K562 (cell line): Measurements from ENCODE around the gene ANO7. TPM values are rescaled to one million over a fixed set of nuclear protein-coding genes. Genes with fewer than 3 reads are reported as not detected.

Experiments
- ATAC-seq: fragments of 200-7000 bp; cut with Tn5 transposase; 3 replicates; pipeline ENCODE4 v1.9.1; 2020; ENCODE audit warnings: moderate library complexity
- BruUV-seq: library from RNA; stranded (reverse); fragments of 400-500 nt; replicated peaks from 2 replicates; lab custom pipeline; 2021; lab: Mats Ljungman, UMichigan
- CTCF ChIA-PET: fragments of 300-600 bp; formaldehyde crosslinking; extraction: SDS; loops from one replicate; lab custom pipeline; 2021; ENCODE audit warnings: low intra/inter-chr PET ratio; lab: Yijun Ruan, JAX
- POLR2A ChIA-PET: fragments of 300-600, 350-650 bp; sonication (Branson Sonifier 250); formaldehyde crosslinking; extraction: SDS; loops from one replicate; lab custom pipeline; 2021; ENCODE audit warnings: antibody characterized with exemption, inconsistent platforms; lab: Yijun Ruan, JAX
- DNase-seq, 4 experiments: peaks; one replicate each; pipeline versions ENCODE4 v3.0.0 to v3.0.0-alpha.2; 2011 to 2018; ENCODE audit warnings: low spot score in 3 of 4, mixed read lengths in 3 of 4; ENCODE audit errors: extremely low read depth in 1 of 4
- FAIRE-seq: peaks from 2 replicates; lab custom pipeline; 2011; peaks lifted over from hg19 to GRCh38; lab: Jason Lieb, UNC
- H2AFZ ChIP-seq: 2 replicates; pipeline ENCODE4 v1.6.0; 2011; ENCODE audit warnings: low read depth, low read length, control low read depth, inconsistent platforms
- H3K27ac ChIP-seq: fragments of 200-600 bp; 3 replicates; pipeline ENCODE4 v1.8.0; 2011; ENCODE audit warnings: low read depth, mild to moderate bottlenecking, control low read depth, inconsistent platforms, low read length, moderate library complexity, mixed read lengths; ENCODE audit errors: extremely low read depth
- H3K27me3 ChIP-seq, 2 experiments: fragments of 300-600 bp in 1 of 2; 2 replicates in 1 of 2; 3 replicates in 1 of 2; pipeline versions ENCODE4 v1.6.0 to v1.8.0; 2011; ENCODE audit warnings: inconsistent platforms in 2 of 2, low read length in 2 of 2, mild to moderate bottlenecking in 1 of 2, mixed read lengths in 1 of 2, moderate library complexity in 1 of 2; ENCODE audit not compliant: control insufficient read depth in 2 of 2, insufficient read depth in 2 of 2
- H3K36me3 ChIP-seq: fragments of 300-600 bp; 3 replicates; pipeline ENCODE4 v1.8.0; 2011; ENCODE audit warnings: mild to moderate bottlenecking, low read length, inconsistent platforms; ENCODE audit not compliant: control insufficient read depth, insufficient read depth
- H3K4me1 ChIP-seq, 2 experiments: fragments of 200-600 bp in 1 of 2; replicated peaks in 1 of 2; 2 replicates in 1 of 2; 3 replicates in 1 of 2; pipeline versions ENCODE4 v1.5.1 to v1.8.0; 2011; ENCODE audit warnings: inconsistent platforms in 2 of 2, low read length in 2 of 2, mild to moderate bottlenecking in 1 of 2, mixed read lengths in 1 of 2, moderate library complexity in 1 of 2; ENCODE audit not compliant: control insufficient read depth in 2 of 2, insufficient read depth in 2 of 2
- H3K4me2 ChIP-seq: 2 replicates; pipeline ENCODE4 v1.6.1; 2011; ENCODE audit warnings: low read length, control low read depth, inconsistent platforms, mixed read lengths; ENCODE audit not compliant: insufficient read depth
- H3K4me3 ChIP-seq: fragments of 200-600 bp; sonication (generic), shearing (Covaris generic); 2 replicates; pipeline ENCODE4 v1.5.1; 2016; ENCODE audit warnings: control low read depth, inconsistent platforms
- H3K79me2 ChIP-seq: fragments of 200-600 bp; 3 replicates; pipeline ENCODE4 v1.8.0; 2011; ENCODE audit warnings: low read length, inconsistent platforms; ENCODE audit not compliant: control insufficient read depth, insufficient read depth
- H3K9ac ChIP-seq, 2 experiments: 2 replicates each; pipeline versions ENCODE4 v1.6.0 to v1.6.1; 2011; ENCODE audit warnings: low read depth in 2 of 2, low read length in 2 of 2, control low read depth in 1 of 2, inconsistent platforms in 1 of 2, mild to moderate bottlenecking in 1 of 2, mixed read lengths in 1 of 2; ENCODE audit not compliant: insufficient read depth in 1 of 2
- H3K9me1 ChIP-seq: one replicate; pipeline ENCODE4 v1.6.0; 2011; ENCODE audit warnings: inconsistent platforms, mild to moderate bottlenecking, low read length, moderate library complexity; ENCODE audit not compliant: control insufficient read depth, insufficient read depth
- H3K9me3 ChIP-seq: replicated peaks from 2 replicates; pipeline ENCODE4 v1.5.1; 2011; ENCODE audit warnings: low read depth, low read length, inconsistent platforms; ENCODE audit not compliant: control insufficient read depth, insufficient read depth
- H4K20me1 ChIP-seq: replicated peaks from 2 replicates; pipeline ENCODE4 v1.6.1; 2011; ENCODE audit warnings: low read length, inconsistent platforms, mixed read lengths; ENCODE audit not compliant: control insufficient read depth, insufficient read depth
- BMI1 ChIP-seq: fragments of 150-350 bp; IDR thresholded peaks from 2 replicates; pipeline ENCODE4 v1.6.1; 2014; ENCODE audit warnings: low read length
- DMBX1 ChIP-seq: fragments of 250-450 bp; sonication (Bioruptor Pico); IDR thresholded peaks from 2 replicates; pipeline ENCODE4 v1.8.0; 2022; ENCODE audit warnings: inconsistent platforms, mild to moderate bottlenecking, moderate library complexity, borderline replicate concordance
- ESRRB ChIP-seq: fragments of 250-450 bp; sonication (Bioruptor Pico); IDR thresholded peaks from 2 replicates; pipeline ENCODE4 v1.5.0; 2020; ENCODE audit warnings: mild to moderate bottlenecking, moderate library complexity, borderline replicate concordance
- GTF2A2 ChIP-seq: IDR thresholded peaks from 2 replicates; pipeline ENCODE4 v1.6.1; 2016; ENCODE audit warnings: mild to moderate bottlenecking, missing genetic modification characterization, missing compliant biosample characterization
- GTF2E2 ChIP-seq: fragments of 200-800 bp; sonication (Bioruptor generic); IDR thresholded peaks from 2 replicates; pipeline ENCODE4 v1.6.1; 2016; ENCODE audit warnings: missing genetic modification characterization, missing compliant biosample characterization
- HNRNPL ChIP-seq: fragments of 200-400 bp; formaldehyde crosslinking; IDR thresholded peaks from 2 replicates; pipeline ENCODE4 v1.6.1; 2017; ENCODE audit warnings: low read depth, mild to moderate bottlenecking, low read length
- MEF2A ChIP-seq: IDR thresholded peaks from 2 replicates; pipeline ENCODE4 v1.6.1; 2011; ENCODE audit warnings: low read depth, mild to moderate bottlenecking, low read length, moderate library complexity; ENCODE audit not compliant: control insufficient read depth
- NR2F6 ChIP-seq: fragments of 450-650 bp; formaldehyde crosslinking; IDR thresholded peaks from 2 replicates; pipeline ENCODE4 v1.4.0; 2020; ENCODE audit warnings: mild to moderate bottlenecking
- POLR2AphosphoS5 ChIP-seq: IDR thresholded peaks from 2 replicates; pipeline ENCODE4 v1.6.1; 2011; ENCODE audit warnings: mild to moderate bottlenecking, low read depth, low read length, moderate library complexity; ENCODE audit not compliant: control insufficient read depth, insufficient read depth
- PURB ChIP-seq: sonication (generic); formaldehyde crosslinking; IDR thresholded peaks from 2 replicates; pipeline ENCODE4 v1.9.0; 2021; ENCODE audit warnings: low read depth, mild to moderate bottlenecking, missing genetic modification reagents
- SREBF1 ChIP-seq: fragments of 150-350 bp; IDR thresholded peaks from 2 replicates; pipeline ENCODE4 v1.6.1; 2014; ENCODE audit warnings: antibody characterized with exemption, low read depth, low read length, borderline replicate concordance
- SRF ChIP-seq, 2 experiments: fragments of 250-450, 450-650 bp in 1 of 2; sonication (Bioruptor Pico) in 1 of 2; sonication (generic) in 1 of 2; formaldehyde crosslinking; IDR thresholded peaks; 2 replicates each; pipeline versions ENCODE4 v1.5.0 to v1.5.1; 2020 to 2022; ENCODE audit warnings: mild to moderate bottlenecking in 1 of 2, missing genetic modification reagents in 1 of 2
- ZEB2 ChIP-seq: fragments of 450-650 bp; IDR thresholded peaks from 2 replicates; pipeline ENCODE4 v1.6.1; 2016
- WGBS: fragments of 100-300 bp; shearing (Covaris generic); methylation state at CpG from one replicate; pipeline ENCODE4 v1.1.6; 2016; ENCODE audit warnings: low coverage, mixed read lengths; ENCODE audit not compliant: insufficient coverage; ENCODE audit errors: missing lambda C conversion rate; 5-methylcytosine and 5-hydroxymethylcytosine counted together
- in situ Hi-C: fragments of 300-500 bp; cut with MboI; formaldehyde crosslinking; loops from 4 replicates; pipeline ENCODE4 v1.15.0; 2018; ENCODE audit warnings: inconsistent platforms, mixed read lengths
- intact Hi-C: fragments of 100-400 bp; cut with micrococcal nuclease; formaldehyde crosslinking; loops from 2 replicates; pipeline ENCODE4 v1.14.2; 2022
- polyA plus RNA-seq, 8 experiments: library from polyadenylated mRNA; depleted of rRNA in 4 of 8; stranded (reverse) in 5 of 8; unstranded in 3 of 8; fragments of >200 nt; fragmentation: Nextera tagmentation in 2 of 8; fragmentation: Illumina TruSeq in 1 of 8; extraction: Ambion mirVana in 2 of 8; extraction: Trizol in 1 of 8; gene quantifications; 2 replicates each; pipeline versions ENCODE4 v1.2.1 to v1.2.3, GENCODE V29; 2011 to 2014; ENCODE audit warnings: inconsistent platforms in 1 of 8, missing spikeins in 1 of 8
- total RNA-seq, 7 experiments: library from RNA; depleted of rRNA in 6 of 7; stranded (reverse); fragments of >200 nt in 6 of 7; fragmentation: Illumina TruSeq in 2 of 7; extraction: Trizol in 2 of 7; gene quantifications; 2 replicates each; pipeline versions ENCODE4 v1.2.1 to v1.2.3, GENCODE V29; 2011 to 2021; ENCODE audit warnings: low replicate concordance in 1 of 7
- TF ChIP-seq, protein P1 (sequence below): fragments of 450-650 bp; formaldehyde crosslinking; IDR thresholded peaks from 2 replicates; pipeline ENCODE4 v1.4.0; 2020; ENCODE audit warnings: mild to moderate bottlenecking, moderate library complexity
- TF ChIP-seq, protein P2 (sequence below), 2 experiments: fragments of 450-650 bp in 1 of 2; sonication (generic) in 1 of 2; formaldehyde crosslinking in 1 of 2; IDR thresholded peaks in 1 of 2; conservative IDR thresholded peaks in 1 of 2; 2 replicates each; pipeline versions ENCODE4 v1.6.1 to v1.8.1; 2016 to 2023; ENCODE audit warnings: mild to moderate bottlenecking in 2 of 2, moderate library complexity in 2 of 2, inconsistent platforms in 1 of 2, missing genetic modification reagents in 1 of 2
- TF ChIP-seq, protein P3 (sequence below): IDR thresholded peaks from 2 replicates; pipeline ENCODE4 v1.6.1; 2011; ENCODE audit warnings: borderline replicate concordance, low read depth, mild to moderate bottlenecking, moderate library complexity, low read length; ENCODE audit not compliant: insufficient read depth, poor library complexity, severe bottlenecking

ANO7 gene
- total and polyA plus RNA-seq, 9 of the 15 experiments (the other 6 are each of a cell fraction or from before 2014, with no cell fraction given) = 0.28 to 5.1 (median 1.1) TPM

DNA sequence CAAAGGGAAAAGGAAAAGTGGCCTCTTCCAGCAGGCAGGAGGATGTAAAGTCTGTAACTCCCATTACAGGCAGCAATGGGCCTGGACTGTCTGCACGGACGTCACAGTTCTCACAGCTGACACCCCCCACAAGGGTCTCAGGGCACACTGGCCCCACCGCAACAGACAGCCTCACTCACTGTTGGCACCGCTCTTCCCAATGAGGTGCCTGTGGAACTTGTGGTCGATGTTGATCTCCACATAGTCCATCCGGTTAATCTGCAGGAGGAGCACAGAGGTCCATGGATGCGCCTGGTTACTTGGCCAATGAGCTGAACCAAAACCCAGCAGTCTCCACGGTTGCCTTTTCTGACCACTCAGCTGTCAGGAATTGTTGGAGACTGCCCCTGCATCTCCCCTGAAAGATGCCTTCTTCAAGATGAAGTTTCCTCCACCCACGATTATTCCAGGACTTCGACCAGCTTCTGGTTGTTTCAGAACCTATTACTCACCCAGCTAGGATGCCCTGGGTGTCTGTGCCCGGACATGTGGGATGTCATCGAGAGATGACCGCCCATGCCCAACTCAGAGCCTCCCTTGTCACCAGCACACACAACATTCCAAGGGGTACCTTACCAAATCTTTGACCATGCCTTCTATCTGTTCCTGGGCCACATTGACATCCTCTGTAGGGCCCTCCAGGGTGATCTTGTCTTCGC, 64.5 kb downstream of the ANO7 start:
- no peak for DNase-seq
- no peaks in the 10 kb centered on the region for H3K4me1 ChIP-seq
- H3K4me3 ChIP-seq = no peak overlapping the region
- no peaks in the 10 kb centered on the region for H3K27me3 ChIP-seq
- H3K9me3 ChIP-seq = no peaks in the 10 kb centered on the region
- H3K9me1 ChIP-seq = no peaks in the 10 kb centered on the region
- no peak for ATAC-seq
- no peaks in the 10 kb centered on the region; the same call in 1 of the 2 replicates for H4K20me1 ChIP-seq
- in situ Hi-C loops (no loop called here), intact Hi-C loops (no loop called here)
- H3K36me3 ChIP-seq = peaks cover 90% of the 10 kb centered on the region
- CTCF ChIA-PET = no interaction called here
- no TSS peak for BruUV-seq
- FAIRE-seq = no peak
- H3K79me2 ChIP-seq = no peaks in the 10 kb centered on the region
- no peak overlapping the region for H3K9ac ChIP-seq
- no peak overlapping the region for H3K27ac ChIP-seq
- 98% methylated on average over 13 of the region's 14 CpGs for WGBS
- H3K4me2 ChIP-seq = no peak overlapping the region
- no peak overlapping the region for H2AFZ ChIP-seq
- POLR2A ChIA-PET = interaction anchor here (0.7 to 1.0 kb wide), 3 partner anchors 9 to 30 kb away, joined by 3 to 4 read pairs (median 3); no protein-coding TSS in a partner anchor
- TF ChIP-seq, protein P1, sequence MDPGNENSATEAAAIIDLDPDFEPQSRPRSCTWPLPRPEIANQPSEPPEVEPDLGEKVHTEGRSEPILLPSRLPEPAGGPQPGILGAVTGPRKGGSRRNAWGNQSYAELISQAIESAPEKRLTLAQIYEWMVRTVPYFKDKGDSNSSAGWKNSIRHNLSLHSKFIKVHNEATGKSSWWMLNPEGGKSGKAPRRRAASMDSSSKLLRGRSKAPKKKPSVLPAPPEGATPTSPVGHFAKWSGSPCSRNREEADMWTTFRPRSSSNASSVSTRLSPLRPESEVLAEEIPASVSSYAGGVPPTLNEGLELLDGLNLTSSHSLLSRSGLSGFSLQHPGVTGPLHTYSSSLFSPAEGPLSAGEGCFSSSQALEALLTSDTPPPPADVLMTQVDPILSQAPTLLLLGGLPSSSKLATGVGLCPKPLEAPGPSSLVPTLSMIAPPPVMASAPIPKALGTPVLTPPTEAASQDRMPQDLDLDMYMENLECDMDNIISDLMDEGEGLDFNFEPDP (CRISPR knock-in tag) = no peak
- no peak for TF ChIP-seq GTF2E2 (tag)
- TF ChIP-seq MEF2A = no peak
- TF ChIP-seq ESRRB = no peak
- no peak for TF ChIP-seq HNRNPL
- TF ChIP-seq, protein P2, sequence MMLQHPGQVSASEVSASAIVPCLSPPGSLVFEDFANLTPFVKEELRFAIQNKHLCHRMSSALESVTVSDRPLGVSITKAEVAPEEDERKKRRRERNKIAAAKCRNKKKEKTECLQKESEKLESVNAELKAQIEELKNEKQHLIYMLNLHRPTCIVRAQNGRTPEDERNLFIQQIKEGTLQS (IDR thresholded peaks at IDR 0.05) = no peak
- TF ChIP-seq, protein P2 (CRISPR knock-in tag; conservative IDR thresholded peaks at IDR 0.05) = no peak
- no peak for TF ChIP-seq SRF (CRISPR knock-in tag; IDR thresholded peaks at IDR 0.05)
- TF ChIP-seq GTF2A2 (tag) = no peak
- no peak for TF ChIP-seq DMBX1 (CRISPR knock-in tag)
- TF ChIP-seq PURB (CRISPR knock-in tag) = no peak
- TF ChIP-seq, protein P3, sequence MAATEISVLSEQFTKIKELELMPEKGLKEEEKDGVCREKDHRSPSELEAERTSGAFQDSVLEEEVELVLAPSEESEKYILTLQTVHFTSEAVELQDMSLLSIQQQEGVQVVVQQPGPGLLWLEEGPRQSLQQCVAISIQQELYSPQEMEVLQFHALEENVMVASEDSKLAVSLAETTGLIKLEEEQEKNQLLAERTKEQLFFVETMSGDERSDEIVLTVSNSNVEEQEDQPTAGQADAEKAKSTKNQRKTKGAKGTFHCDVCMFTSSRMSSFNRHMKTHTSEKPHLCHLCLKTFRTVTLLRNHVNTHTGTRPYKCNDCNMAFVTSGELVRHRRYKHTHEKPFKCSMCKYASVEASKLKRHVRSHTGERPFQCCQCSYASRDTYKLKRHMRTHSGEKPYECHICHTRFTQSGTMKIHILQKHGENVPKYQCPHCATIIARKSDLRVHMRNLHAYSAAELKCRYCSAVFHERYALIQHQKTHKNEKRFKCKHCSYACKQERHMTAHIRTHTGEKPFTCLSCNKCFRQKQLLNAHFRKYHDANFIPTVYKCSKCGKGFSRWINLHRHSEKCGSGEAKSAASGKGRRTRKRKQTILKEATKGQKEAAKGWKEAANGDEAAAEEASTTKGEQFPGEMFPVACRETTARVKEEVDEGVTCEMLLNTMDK = no peak
- TF ChIP-seq BMI1 = no peak
- no peak for TF ChIP-seq POLR2AphosphoS5
- no peak for TF ChIP-seq NR2F6
- no peak for TF ChIP-seq SREBF1
- TF ChIP-seq ZEB2 = no peak
